ACHN (cell line): ENCODE measurements around the gene ZNF222.

ENCODE experiments used
- DNase-seq: peaks from one replicate; pipeline ENCODE4 v3.0.0-alpha.2; 2015
- in situ Hi-C: cut with HindIII; loops from 2 replicates; pipeline ENCODE4 v1.10.0; 2017; ENCODE audit warnings: low sequenced_read_pairs, low pct_ligation_motif_present, low pct_unique_long_range_greater_than_20kb

The ZNF222 gene

GRCh38 chr19:44025217-44025936 is at the start of gene ZNF222:
ZNF222 (plus strand) TSS chr19:44025379; CDS start chr19:44025437, 58 bp downstream.
- peak; percentile 84 for DNase-seq
- in situ Hi-C loops: no loop called here

- no peak for DNase-seq
- in situ Hi-C loops: no loop called here
Observed at GRCh38 chr19:43976732-43977131, 48.4 kb upstream of the ZNF222 start.

- in situ Hi-C loops: no loop called here
- no peak for DNase-seq
Observed at GRCh38 chr19:43983544-43983911, 41.7 kb upstream of the ZNF222 start.

GRCh38 chr19:43983912-43984686 is 41.1 kb upstream of the ZNF222 start, which contains the start of gene ZNF155:
ZNF155 (plus strand) TSS chr19:43984188; CDS start chr19:43988544, 4,356 bp downstream.
- in situ Hi-C loops: no loop called here
- DNase-seq: peak; percentile 93

GRCh38 chr19:43984687-43985000 is 40.5 kb upstream of the ZNF222 start:
- no peak for DNase-seq
- in situ Hi-C loops: no loop called here

DNA sequence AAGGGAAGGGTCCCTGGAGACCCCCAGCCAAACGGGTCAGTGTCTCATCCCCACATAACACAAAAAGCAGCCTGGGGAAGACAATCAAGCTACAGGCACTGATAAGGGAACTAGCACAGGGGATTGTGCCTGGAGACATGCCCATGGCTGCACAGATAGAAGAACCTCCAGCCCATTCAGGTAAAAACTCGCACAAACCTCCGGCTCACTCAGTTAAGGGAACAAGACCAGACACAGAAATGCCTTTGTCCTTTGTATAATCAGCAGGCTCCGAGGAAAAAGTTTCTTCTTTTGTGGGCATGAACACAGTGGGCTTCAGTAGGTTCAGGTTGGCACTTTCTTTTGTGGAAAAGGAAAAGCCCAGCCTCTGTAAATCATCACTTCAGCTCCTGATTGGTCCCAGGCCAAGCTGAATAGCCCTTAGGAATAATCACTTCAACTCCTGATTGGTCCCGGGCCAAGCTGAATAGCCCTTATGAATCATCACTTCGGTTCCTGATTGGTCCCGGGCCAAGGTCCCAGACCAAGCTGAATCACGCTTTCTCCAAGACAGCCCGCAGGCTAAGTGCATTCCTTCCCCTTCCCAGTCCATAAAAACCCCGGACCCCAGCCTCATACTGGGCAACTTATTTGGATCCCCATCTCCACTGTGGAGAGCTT is 27.4 kb upstream of the ZNF222 start:
- in situ Hi-C loops: no loop called here
- DNase-seq: no peak

DNA sequence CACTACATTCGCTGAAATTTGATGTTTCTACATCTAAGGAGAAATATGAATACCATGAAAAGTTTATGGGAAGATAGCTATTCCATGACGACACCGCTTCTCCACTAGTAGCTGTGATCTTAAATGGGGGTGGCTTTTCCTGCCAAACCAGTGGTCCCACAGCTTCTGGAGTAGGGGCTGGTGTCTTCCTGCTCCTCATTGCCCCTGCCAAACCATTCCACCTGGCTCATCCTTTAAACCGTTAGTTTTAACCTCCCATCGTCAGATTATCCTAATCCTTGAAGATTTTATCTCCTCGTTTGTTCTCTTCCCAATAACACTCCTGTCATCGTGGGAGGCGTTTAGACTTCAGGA is 23.0 kb upstream of the ZNF222 start:
- no peak for DNase-seq
- in situ Hi-C loops: no loop called here

DNA sequence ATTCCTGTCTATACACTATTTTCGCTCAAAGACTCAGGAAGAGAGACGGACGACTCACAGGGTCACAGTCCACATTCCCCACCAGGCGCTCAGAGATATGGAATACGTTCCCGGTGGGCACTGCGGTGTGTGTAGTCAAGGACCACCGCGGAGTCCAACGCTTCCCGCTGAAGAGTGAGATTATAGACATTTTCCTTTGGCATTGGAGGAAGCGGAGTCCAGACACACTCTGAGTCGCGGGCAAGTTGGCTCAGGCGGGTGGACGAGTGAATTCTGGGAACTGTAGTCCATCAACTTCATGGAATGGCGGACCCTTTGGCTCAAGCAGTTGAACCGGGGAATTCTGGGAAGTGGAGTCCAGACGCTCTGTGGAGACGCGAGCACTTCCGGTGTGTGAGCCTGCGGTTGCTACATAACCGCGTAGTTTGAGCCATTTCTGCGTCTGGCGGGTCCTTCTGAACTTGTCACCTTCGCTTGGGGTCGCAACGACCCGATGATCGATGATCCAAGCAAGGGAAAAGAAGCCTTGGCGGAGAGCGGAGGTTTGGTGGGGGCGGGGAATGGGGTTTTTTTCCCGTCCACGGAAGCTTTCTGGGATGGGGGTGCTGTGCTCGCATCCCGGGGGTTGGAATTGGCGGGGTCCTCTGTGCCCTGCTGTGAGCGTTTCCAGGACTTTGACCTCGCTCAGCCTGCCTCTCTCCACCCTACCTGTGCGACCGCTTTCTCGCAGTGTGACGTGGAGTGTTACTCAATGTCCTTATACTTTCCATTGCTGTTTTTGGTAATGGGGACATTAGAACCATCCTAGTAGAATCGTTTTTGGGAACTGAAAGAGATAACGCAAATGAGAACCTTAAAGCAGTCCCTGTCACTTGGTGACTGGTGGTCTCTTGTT is 22.4 kb upstream of the ZNF222 start, which contains the start of gene ZNF230:
TSS of gene ZNF230 (plus strand) at position 392 of the 895 bp plus-strand sequence. CDS start 4,122 bp downstream, outside the sequence.
- peak; percentile 94 for DNase-seq
- in situ Hi-C loops: no loop called here

DNA sequence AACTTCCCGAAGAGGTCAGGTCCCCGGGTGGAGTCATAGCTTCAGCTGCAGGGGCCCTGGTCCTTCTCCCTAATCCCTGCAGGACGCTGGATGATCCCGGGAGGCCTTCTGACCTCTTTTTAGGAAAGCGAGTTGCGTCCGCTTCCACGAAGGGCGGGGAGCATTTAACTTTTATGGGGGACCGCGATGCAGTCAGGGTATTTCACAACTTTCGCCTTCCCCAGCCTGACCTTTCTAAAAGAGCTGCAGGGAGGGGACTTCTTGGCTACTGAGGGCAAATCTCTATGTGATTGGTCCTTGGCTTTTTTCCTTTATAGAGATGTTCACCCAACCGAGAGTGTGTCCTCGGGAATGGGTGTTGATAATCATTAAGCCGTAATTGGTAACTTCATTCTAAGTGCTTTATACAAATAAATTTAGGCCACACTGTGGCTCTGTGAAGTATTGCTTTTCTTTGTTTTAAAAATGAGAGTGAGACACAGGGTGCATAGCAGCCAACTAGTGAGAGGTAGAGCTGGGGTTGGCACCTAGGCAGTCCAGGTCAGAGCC is 21.6 kb upstream of the ZNF222 start:
- peak; percentile 19 for DNase-seq
- in situ Hi-C loops: no loop called here

- in situ Hi-C loops: no loop called here
- DNase-seq: no peak
Observed at GRCh38 chr19:44005973-44006372, 19.2 kb upstream of the ZNF222 start.

- in situ Hi-C loops: no loop called here
- no peak for DNase-seq
Observed at GRCh38 chr19:44007473-44007872, 17.7 kb upstream of the ZNF222 start.

GRCh38 chr19:44010468-44010867 is 14.7 kb upstream of the ZNF222 start:
- in situ Hi-C loops: no loop called here
- DNase-seq: no peak

DNA sequence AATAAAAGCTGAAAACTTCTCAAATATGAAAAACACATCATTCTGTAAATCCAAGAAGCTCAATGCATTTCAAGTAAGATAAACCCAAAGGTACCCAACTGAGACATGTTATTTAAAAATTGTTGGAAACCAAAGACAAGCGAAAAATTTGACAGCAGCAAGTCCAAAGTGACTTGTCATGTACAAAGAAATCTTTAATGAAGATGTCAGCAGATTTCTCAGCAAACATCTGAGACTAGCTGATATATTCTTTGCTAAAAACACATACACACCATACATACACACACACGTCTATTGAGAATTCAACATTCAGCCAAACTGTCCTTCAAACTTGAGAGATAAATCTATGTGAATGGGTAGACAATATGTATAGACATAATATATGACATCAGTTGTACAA is 5.7 kb upstream of the ZNF222 start:
- in situ Hi-C loops: no loop called here
- DNase-seq: no peak

DNA sequence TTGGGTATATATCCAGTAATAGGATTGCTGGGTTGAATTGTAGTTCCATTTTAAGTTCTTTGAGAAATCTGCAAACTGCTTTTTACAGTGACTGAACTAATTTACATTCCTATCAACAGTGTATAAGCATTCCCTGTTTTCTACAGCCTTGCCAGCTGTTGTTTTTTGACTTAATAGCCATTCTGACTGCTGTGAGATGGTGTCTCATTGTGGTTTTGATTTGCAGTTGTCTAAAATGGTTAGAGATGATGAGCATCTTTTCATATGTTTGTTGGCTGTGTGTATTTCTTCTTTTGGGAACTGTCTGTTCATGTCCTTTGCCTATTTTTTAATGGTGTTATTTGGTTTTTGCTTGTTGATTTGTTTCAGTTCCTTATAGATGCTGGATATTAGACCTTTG is 4.0 kb upstream of the ZNF222 start:
- in situ Hi-C loops: no loop called here
- no peak for DNase-seq

GRCh38 chr19:44024900-44025216 is 321 bp upstream of the ZNF222 start:
- in situ Hi-C loops: no loop called here
- no peak for DNase-seq

GRCh38 chr19:44026622-44027021 is 1.4 kb downstream of the ZNF222 start:
- DNase-seq: no peak
- in situ Hi-C loops: no loop called here

- no peak for DNase-seq
- in situ Hi-C loops: no loop called here
Observed at GRCh38 chr19:44032001-44032610, 6.9 kb downstream of the ZNF222 start.

DNA sequence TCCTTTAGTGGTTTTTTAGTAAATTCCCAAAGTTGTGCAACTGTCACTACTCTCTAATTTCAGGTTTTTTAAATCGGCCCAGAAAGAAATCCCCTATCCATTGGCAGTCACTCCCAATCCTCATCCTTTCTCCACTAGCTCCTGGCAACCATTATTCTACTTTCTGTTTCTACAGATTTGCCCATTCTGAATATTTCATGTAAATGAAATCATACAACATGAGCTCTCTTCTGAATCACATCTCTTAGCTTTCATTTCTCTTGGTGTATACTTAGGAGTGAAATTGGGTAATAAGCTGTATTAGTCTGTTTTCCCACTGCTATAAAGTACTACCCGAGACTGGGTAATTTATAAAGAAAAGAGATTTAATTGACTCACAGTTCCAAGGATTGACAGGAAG is 17.0 kb downstream of the ZNF222 start:
- DNase-seq: no peak
- in situ Hi-C loops: no loop called here
